Ammon's horn (tissue), 1 donor: ENCODE results near the gene PNLIP.

Experiments used
- DNase-seq: peaks from one replicate; pipeline ENCODE4 v3.0.0-alpha.2; 2016; ENCODE audit warnings: low spot score

The PNLIP gene

DNA sequence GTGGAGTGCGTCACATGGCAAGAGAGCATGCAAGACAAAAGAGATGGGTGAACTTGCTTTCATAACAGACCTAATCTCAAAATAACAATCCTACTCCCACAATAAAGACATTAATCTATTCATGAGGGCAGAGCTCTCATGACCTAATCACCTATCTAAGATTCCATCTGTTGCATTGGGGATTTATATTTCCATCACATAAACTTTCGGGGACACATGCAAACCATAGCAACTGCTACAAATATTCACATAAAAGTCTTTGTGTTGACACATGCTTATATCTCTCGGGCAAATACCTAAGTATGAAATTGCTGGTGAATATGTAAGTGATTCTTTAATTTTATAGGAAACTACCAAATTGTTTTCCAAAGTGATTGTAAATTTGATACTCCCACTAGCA is 29.1 kb downstream of the PNLIP start:
- DNase-seq = no peak

GRCh38 chr10:116587878-116588591 is 42.3 kb downstream of the PNLIP start:
- no peak for DNase-seq

GRCh38 chr10:116588995-116589394 is 43.3 kb downstream of the PNLIP start:
- no peak for DNase-seq

DNA sequence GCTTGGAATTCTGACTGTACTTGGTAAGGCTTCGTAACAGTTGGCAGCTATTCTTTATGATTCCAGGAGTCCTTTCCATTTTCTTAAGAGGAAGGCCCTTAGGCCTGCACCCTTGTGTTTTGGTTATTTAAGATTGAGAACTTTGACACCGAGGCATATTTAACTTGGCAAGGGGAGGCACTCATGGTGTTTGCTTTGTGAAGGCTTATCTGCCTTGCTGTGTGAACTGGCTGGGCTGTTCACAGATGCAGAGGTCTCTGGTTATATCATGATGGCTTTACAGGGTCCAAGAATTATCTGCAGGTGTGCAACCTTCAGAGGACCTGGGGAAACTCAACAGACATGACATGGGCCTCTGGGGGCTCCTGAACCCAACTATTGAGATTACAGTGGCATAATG is 44.2 kb downstream of the PNLIP start:
- DNase-seq = no peak

GRCh38 chr10:116590590-116591444 is 45.1 kb downstream of the PNLIP start, which contains the start of gene PNLIPRP1:
Gene PNLIPRP1, plus strand, starts transcription at chr10:116590959. Its CDS starts 171 bp downstream, at chr10:116591130.
- DNase-seq = no peak

GRCh38 chr10:116593139-116593740 is 47.5 kb downstream of the PNLIP start:
- no peak for DNase-seq

- no peak for DNase-seq
These were observed 48.8 kb downstream of the PNLIP start for GRCh38 chr10:116594525-116595035.

DNA sequence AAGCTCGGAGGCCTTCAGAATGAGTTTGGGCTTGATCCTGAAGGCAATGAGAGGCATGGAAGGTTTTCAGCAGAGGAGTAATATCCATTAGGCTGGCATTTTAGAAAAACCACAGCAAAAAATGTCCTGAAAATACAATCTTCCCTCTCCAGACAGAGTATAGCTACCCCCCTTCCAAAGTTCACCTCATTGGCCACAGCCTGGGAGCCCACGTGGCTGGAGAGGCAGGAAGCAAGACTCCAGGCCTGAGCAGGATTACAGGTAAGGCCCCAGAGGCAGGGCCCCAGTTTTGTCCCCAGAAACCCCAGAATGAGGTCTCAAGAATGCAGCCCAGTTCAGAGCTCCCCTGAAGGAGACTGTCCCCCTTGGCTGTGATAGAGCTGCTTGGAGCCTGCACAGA is 50.3 kb downstream of the PNLIP start:
- DNase-seq = no peak

DNA sequence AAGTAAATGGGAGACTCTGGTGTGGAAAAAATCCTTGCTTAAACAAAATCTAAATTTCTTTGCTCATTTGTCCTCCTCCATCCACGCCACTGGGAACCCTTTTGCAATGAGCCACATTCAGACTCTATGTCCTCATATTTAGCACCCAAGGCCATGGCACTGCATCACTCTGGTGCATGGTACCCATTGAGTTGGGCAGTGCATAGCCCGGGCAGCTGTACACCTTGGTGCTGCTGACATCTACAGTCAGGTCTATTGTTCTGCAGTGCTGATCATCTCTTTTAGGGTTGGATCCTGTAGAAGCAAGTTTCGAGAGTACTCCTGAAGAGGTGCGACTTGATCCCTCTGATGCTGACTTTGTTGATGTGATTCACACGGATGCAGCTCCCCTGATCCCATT is 51.8 kb downstream of the PNLIP start:
- no peak for DNase-seq

GRCh38 chr10:116598329-116598728 is 52.6 kb downstream of the PNLIP start:
- no peak for DNase-seq

DNA sequence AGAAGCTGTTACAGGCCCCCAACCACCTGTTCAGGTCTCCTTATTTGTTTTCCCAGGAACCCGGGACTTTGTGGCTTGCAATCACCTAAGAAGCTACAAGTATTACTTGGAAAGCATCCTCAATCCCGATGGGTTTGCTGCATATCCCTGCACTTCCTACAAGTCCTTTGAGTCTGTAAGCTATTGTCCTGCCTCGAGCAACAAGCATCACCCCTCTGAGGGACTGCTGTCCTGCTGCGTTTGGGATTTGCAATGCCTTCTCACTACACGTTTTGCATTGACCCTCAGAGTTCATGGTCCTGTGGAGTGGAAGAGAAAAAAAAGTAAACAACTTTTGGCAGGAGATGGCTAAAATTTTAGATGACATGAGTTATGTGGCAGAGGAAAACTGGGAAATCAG is 54.3 kb downstream of the PNLIP start:
- no peak for DNase-seq

DNA sequence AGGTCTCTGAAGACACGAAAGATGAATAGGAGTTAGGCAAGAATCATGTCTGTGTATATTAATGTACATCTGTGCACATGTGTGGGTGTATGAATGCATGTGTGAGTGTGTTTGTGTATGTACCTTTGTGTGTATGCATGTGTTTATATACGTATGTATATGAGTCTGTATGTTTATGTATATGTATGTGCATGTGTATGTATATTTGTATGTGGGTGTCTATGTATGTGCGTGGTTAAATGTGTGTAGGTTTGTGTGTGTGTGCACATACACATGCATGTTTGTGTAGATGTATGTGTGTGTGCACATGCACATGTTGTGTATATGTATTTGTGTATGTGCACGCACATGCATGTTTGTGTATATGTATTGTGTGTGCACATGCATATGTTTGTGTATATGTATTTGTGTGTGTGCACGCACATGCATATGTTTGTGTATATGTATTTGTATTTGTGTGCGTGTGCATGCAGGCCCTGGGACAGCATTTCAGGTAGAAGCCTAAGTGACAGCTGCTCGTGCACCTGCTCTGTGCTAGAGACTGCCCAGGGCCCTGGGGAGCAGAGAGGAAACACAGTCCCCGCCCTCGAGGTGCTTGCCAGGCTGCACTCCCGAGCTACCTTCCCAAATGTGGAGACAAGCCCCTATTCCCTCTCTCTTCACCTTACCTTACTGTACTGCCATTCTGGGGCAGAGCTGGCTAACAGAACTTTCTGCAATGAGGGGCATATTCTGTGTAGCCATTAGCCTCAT is 57.1 kb downstream of the PNLIP start:
- no peak for DNase-seq

- DNase-seq = no peak
These were observed 60.3 kb downstream of the PNLIP start for GRCh38 chr10:116606061-116606483.

- no peak for DNase-seq
These were observed 61.6 kb downstream of the PNLIP start for GRCh38 chr10:116607336-116607735.

GRCh38 chr10:116608686-116609594 is 63.2 kb downstream of the PNLIP start:
- no peak for DNase-seq

GRCh38 chr10:116610443-116611152 is 64.9 kb downstream of the PNLIP start:
- DNase-seq = no peak

DNA sequence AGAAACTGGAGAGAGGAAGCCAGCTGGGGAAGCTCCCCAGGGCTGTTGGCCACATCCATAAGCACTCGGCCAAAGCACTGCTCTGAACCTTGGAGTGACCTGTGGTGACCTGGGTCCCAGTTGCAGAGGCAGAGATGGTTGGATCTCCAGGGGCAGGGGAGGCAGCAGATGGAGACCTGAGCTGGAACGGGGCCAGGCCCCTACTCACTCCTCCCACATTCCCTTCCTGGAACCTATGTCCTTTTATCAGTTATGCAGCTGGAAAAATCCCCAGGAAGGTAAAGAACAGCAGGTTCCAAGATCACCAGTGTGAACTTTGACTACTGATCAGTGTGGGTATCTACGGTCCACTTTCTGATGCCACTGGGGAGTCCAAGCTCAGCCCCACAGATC is 65.4 kb downstream of the PNLIP start:
- no peak for DNase-seq

- DNase-seq = no peak
These were observed 66.5 kb downstream of the PNLIP start for GRCh38 chr10:116612107-116612769.

DNA sequence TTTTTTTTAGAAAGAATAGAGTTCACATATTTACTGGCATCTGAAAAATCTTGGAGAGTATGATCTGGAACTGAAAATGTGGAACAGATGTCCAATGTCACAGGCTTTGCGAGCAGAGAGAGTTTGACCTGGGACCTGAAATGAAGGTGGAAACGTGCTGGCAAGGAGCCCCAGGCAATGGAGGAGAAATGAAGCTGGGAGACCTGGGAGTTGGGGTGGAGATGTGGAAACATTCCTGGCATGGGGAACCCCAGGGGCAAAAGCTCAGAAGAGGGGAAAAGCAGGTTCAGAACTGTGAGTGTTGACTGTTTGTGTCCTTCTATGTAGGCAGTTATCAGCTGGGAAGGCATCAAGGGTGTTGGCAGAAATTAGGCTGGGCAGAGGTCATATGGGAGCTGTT is 67.7 kb downstream of the PNLIP start:
- DNase-seq = no peak

- no peak for DNase-seq
These were observed 69.1 kb downstream of the PNLIP start for GRCh38 chr10:116614796-116615195.
